HL-60 (cell line): Measurements from ENCODE around the gene EGFR.

Experiments
- DNase-seq, 2 experiments: peaks; one replicate each; pipeline ENCODE4 v3.0.0-alpha.2; 2010 to 2020; ENCODE audit warnings: low read depth in 1 of 2, low spot score in 1 of 2
- H3K27ac ChIP-seq: fragments of 250-450 bp; sonication (Bioruptor Pico); replicated peaks from 2 replicates; pipeline ENCODE4 v1.5.1; 2020; ENCODE audit warnings: mild to moderate bottlenecking, moderate library complexity
- H3K27me3 ChIP-seq: fragments of 250-450 bp; sonication (Bioruptor Pico); 2 replicates; pipeline ENCODE4 v1.5.1; 2021; ENCODE audit warnings: mild to moderate bottlenecking, moderate library complexity; ENCODE audit not compliant: insufficient read depth, poor library complexity, severe bottlenecking
- H3K4me3 ChIP-seq: replicated peaks from 2 replicates; pipeline ENCODE4 v1.5.1; 2011; ENCODE audit warnings: mild to moderate bottlenecking, control low read depth, low read length; ENCODE audit not compliant: insufficient read depth
- GABPA ChIP-seq: IDR thresholded peaks from 2 replicates; pipeline ENCODE4 v1.6.1; 2012; ENCODE audit warnings: low read depth
- POLR2AphosphoS5 ChIP-seq: IDR thresholded peaks from 2 replicates; pipeline ENCODE4 v1.6.1; 2012; ENCODE audit warnings: low read depth
- REST ChIP-seq: IDR thresholded peaks from 2 replicates; pipeline ENCODE4 v1.6.1; 2012; ENCODE audit warnings: low read depth; ENCODE audit not compliant: insufficient replicate concordance
- SPI1 ChIP-seq: IDR thresholded peaks from 2 replicates; pipeline ENCODE4 v1.6.1; 2012; ENCODE audit warnings: low read depth, mild to moderate bottlenecking, borderline replicate concordance
- TF ChIP-seq, protein P1 (sequence below): IDR thresholded peaks from one replicate; pipeline ENCODE4 v1.5.1; 2011; ENCODE audit warnings: low read length, control low read depth, inconsistent platforms; ENCODE audit not compliant: insufficient read depth

EGFR gene

GRCh38 chr7:55224810-55225209, 206.0 kb downstream of the EGFR start:
- no peak overlapping the region for H3K27ac ChIP-seq
- H3K27me3 ChIP-seq = no peaks in the 10 kb centered on the region
- DNase-seq = no peak
- TF ChIP-seq POLR2AphosphoS5 (no peak), REST (no peak), GABPA (no peak), SPI1 (no peak)
- TF ChIP-seq, protein P1, sequence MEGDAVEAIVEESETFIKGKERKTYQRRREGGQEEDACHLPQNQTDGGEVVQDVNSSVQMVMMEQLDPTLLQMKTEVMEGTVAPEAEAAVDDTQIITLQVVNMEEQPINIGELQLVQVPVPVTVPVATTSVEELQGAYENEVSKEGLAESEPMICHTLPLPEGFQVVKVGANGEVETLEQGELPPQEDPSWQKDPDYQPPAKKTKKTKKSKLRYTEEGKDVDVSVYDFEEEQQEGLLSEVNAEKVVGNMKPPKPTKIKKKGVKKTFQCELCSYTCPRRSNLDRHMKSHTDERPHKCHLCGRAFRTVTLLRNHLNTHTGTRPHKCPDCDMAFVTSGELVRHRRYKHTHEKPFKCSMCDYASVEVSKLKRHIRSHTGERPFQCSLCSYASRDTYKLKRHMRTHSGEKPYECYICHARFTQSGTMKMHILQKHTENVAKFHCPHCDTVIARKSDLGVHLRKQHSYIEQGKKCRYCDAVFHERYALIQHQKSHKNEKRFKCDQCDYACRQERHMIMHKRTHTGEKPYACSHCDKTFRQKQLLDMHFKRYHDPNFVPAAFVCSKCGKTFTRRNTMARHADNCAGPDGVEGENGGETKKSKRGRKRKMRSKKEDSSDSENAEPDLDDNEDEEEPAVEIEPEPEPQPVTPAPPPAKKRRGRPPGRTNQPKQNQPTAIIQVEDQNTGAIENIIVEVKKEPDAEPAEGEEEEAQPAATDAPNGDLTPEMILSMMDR = no peak
- no peak overlapping the region for H3K4me3 ChIP-seq

GRCh38 chr7:55230014-55230413, 211.2 kb downstream of the EGFR start:
- no peaks in the 10 kb centered on the region for H3K27me3 ChIP-seq
- DNase-seq = no peak
- H3K4me3 ChIP-seq = no peak overlapping the region
- no peak for TF ChIP-seq GABPA
- TF ChIP-seq, protein P1 = no peak
- no peak for TF ChIP-seq REST
- no peak for TF ChIP-seq POLR2AphosphoS5
- no peak for TF ChIP-seq SPI1
- H3K27ac ChIP-seq = no peak overlapping the region

- TF ChIP-seq REST (no peak), POLR2AphosphoS5 (no peak), SPI1 (no peak), GABPA (no peak)
- TF ChIP-seq, protein P1 = no peak
- Histone ChIP-seq H3K27ac (no peak overlapping the region), H3K27me3 (no peaks in the 10 kb centered on the region), H3K4me3 (no peak overlapping the region)
- no peak for DNase-seq
These were observed 213.0 kb downstream of the EGFR start for GRCh38 chr7:55231736-55232280.
